MM.1S (cell line): ENCODE data around the gene DMGDH.

Source experiments
- DNase-seq: peaks from one replicate; pipeline ENCODE4 v3.0.0-alpha.2; 2015
- H2AFZ ChIP-seq: fragments of 300-600 bp; sonication (generic); 2 replicates; pipeline ENCODE4 v1.6.0; 2016; ENCODE audit warnings: antibody characterized with exemption, low read length
- H3F3A ChIP-seq: fragments of 300-600 bp; sonication (generic); 2 replicates; pipeline ENCODE4 v1.6.1; 2016; ENCODE audit warnings: mild to moderate bottlenecking, antibody characterized with exemption, low read length, moderate library complexity, mixed read lengths; ENCODE audit not compliant: insufficient read depth
- H3K27ac ChIP-seq: fragments of 300-600 bp; sonication (generic); 2 replicates; pipeline ENCODE4 v1.5.1; 2016; ENCODE audit warnings: mild to moderate bottlenecking, low read length
- H3K27me3 ChIP-seq: fragments of 300-600 bp; sonication (generic); replicated peaks from 2 replicates; pipeline ENCODE4 v1.6.0; 2016; ENCODE audit warnings: low read length; ENCODE audit not compliant: insufficient read depth
- H3K36me3 ChIP-seq: fragments of 300-600 bp; sonication (generic); replicated peaks from 2 replicates; pipeline ENCODE4 v1.6.1; 2016; ENCODE audit warnings: mild to moderate bottlenecking, low read length, mixed read lengths; ENCODE audit not compliant: insufficient read depth
- H3K4me1 ChIP-seq: fragments of 300-600 bp; sonication (generic); 2 replicates; pipeline ENCODE4 v1.6.1; 2016; ENCODE audit warnings: low read length, mixed read lengths
- H3K4me2 ChIP-seq: fragments of 300-600 bp; sonication (generic); 2 replicates; pipeline ENCODE4 v1.6.0; 2016; ENCODE audit warnings: low read depth, low read length
- H3K4me3 ChIP-seq: fragments of 300-600 bp; sonication (generic); 2 replicates; pipeline ENCODE4 v1.5.1; 2016; ENCODE audit warnings: low read length, mixed read lengths
- H3K79me2 ChIP-seq: fragments of 300-600 bp; sonication (generic); 2 replicates; pipeline ENCODE4 v1.6.1; 2016; ENCODE audit warnings: mixed run types, low read length, mixed read lengths
- H3K9ac ChIP-seq: fragments of 300-600 bp; sonication (generic); 2 replicates; pipeline ENCODE4 v1.6.1; 2016; ENCODE audit warnings: low read length, mixed read lengths
- H3K9me2 ChIP-seq: fragments of 300-600 bp; sonication (generic); replicated peaks from 2 replicates; pipeline ENCODE4 v1.6.1; 2016; ENCODE audit warnings: mild to moderate bottlenecking, low read length, mixed read lengths; ENCODE audit not compliant: insufficient read depth
- H3K9me3 ChIP-seq: fragments of 300-600 bp; sonication (generic); replicated peaks from 2 replicates; pipeline ENCODE4 v1.6.1; 2016; ENCODE audit warnings: mild to moderate bottlenecking, low read length, mixed read lengths; ENCODE audit not compliant: insufficient read depth
- H4K20me1 ChIP-seq: fragments of 300-600 bp; sonication (generic); 2 replicates; pipeline ENCODE4 v1.6.1; 2016; ENCODE audit warnings: mild to moderate bottlenecking, low read length, moderate library complexity, mixed read lengths; ENCODE audit not compliant: insufficient read depth
- EZH2 ChIP-seq: fragments of 300-600 bp; sonication (generic); optimal IDR thresholded peaks from 2 replicates; pipeline ENCODE3; 2017; ENCODE audit warnings: low read depth, mild to moderate bottlenecking, antibody characterized with exemption, low read length, mixed read lengths
- EZH2phosphoT487 ChIP-seq: fragments of 300-600 bp; sonication (generic); IDR thresholded peaks from 2 replicates; pipeline ENCODE4 v1.6.1; 2018; ENCODE audit warnings: antibody characterized with exemption, low read length
- TF ChIP-seq, protein P1 (sequence below): fragments of 300-600 bp; sonication (generic); IDR thresholded peaks from 2 replicates; pipeline ENCODE4 v1.5.1; 2016; ENCODE audit warnings: antibody characterized with exemption, low read length, mixed read lengths

The DMGDH gene

GRCh38 chr5:78997090-78997489, 72.4 kb downstream of the DMGDH start:
- Histone ChIP-seq H3K4me3 (no peak overlapping the region), H3K27ac (no peak overlapping the region), H3K4me2 (no peak overlapping the region), H3K9me3 (no peaks in the 10 kb centered on the region), H3K79me2 (no peaks in the 10 kb centered on the region), H3K4me1 (no peaks in the 10 kb centered on the region), H3K36me3 (no peaks in the 10 kb centered on the region), H3K9ac (no peak overlapping the region), H4K20me1 (no peaks in the 10 kb centered on the region), H3K9me2 (no peaks in the 10 kb centered on the region), H2AFZ (no peak overlapping the region), H3F3A (no peaks in the 10 kb centered on the region), H3K27me3 (no peaks in the 10 kb centered on the region)
- DNase-seq, result no peak
- TF ChIP-seq EZH2 (no peak), EZH2phosphoT487 (no peak)
- TF ChIP-seq, protein P1, sequence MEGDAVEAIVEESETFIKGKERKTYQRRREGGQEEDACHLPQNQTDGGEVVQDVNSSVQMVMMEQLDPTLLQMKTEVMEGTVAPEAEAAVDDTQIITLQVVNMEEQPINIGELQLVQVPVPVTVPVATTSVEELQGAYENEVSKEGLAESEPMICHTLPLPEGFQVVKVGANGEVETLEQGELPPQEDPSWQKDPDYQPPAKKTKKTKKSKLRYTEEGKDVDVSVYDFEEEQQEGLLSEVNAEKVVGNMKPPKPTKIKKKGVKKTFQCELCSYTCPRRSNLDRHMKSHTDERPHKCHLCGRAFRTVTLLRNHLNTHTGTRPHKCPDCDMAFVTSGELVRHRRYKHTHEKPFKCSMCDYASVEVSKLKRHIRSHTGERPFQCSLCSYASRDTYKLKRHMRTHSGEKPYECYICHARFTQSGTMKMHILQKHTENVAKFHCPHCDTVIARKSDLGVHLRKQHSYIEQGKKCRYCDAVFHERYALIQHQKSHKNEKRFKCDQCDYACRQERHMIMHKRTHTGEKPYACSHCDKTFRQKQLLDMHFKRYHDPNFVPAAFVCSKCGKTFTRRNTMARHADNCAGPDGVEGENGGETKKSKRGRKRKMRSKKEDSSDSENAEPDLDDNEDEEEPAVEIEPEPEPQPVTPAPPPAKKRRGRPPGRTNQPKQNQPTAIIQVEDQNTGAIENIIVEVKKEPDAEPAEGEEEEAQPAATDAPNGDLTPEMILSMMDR, result no peak

DNA sequence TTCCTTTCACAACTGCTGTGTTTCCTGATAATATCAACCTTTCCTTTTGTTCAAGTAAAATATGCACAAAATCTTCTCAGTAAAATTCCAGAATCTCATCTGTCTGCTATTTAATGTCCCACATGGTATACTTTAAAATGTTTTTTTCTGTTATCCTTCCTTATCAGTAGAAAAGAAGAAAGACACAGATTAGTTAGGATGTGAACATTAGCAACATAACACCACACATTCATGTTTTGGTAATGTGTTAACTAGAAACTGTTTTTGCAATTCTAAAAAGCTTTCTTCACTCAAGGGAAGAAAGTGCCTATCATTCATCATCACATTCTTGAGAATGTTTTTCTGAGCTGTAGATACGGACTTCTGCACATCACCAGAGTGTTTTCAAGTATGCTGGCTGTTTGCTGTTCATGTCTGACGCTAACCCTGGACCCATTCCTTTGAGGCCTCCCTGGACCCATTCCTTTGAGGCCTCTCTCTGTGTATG, 73.9 kb downstream of the DMGDH start:
- Histone ChIP-seq H3K4me3 (no peak overlapping the region), H3K27me3 (no peaks in the 10 kb centered on the region), H4K20me1 (no peaks in the 10 kb centered on the region), H3K9ac (no peak overlapping the region), H3F3A (no peaks in the 10 kb centered on the region), H3K4me1 (no peaks in the 10 kb centered on the region), H2AFZ (no peak overlapping the region), H3K9me3 (no peaks in the 10 kb centered on the region), H3K9me2 (no peaks in the 10 kb centered on the region), H3K36me3 (no peaks in the 10 kb centered on the region), H3K4me2 (no peak overlapping the region), H3K79me2 (no peaks in the 10 kb centered on the region), H3K27ac (no peak overlapping the region)
- TF ChIP-seq EZH2 (no peak), EZH2phosphoT487 (no peak)
- TF ChIP-seq, protein P1, result no peak
- DNase-seq, result no peak

DNA sequence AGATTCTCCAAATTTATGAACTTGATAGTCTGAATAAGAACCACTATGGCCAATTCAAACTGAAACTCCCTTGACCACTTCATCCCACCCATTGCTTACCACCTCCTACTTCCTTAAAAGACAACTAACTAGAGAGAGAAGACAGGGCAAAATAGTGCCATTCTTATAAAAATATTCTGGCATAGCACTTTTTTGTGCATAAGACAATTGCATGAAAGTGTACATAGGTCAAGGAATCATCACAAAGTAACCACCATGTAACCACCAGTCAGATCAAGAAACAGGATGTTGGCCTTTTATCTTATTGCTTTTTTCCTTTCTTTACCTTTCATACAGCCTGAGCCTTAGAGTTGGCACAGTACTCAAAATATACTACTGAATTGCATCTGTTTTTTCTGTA, 76.3 kb downstream of the DMGDH start:
- no peak overlapping the region for H2AFZ ChIP-seq
- no peaks in the 10 kb centered on the region for H3F3A ChIP-seq
- TF ChIP-seq EZH2phosphoT487 (no peak), EZH2 (no peak)
- TF ChIP-seq, protein P1, result no peak
- no peaks in the 10 kb centered on the region for H3K36me3 ChIP-seq
- no peaks in the 10 kb centered on the region for H3K27me3 ChIP-seq
- H3K9me3 ChIP-seq, result no peaks in the 10 kb centered on the region
- H3K27ac ChIP-seq, result no peak overlapping the region
- no peaks in the 10 kb centered on the region for H4K20me1 ChIP-seq
- no peak for DNase-seq
- H3K4me1 ChIP-seq, result no peaks in the 10 kb centered on the region
- no peak overlapping the region for H3K4me2 ChIP-seq
- H3K9ac ChIP-seq, result no peak overlapping the region
- no peaks in the 10 kb centered on the region for H3K79me2 ChIP-seq
- no peak overlapping the region for H3K4me3 ChIP-seq
- H3K9me2 ChIP-seq, result no peaks in the 10 kb centered on the region
